ENCODE results near the gene HSD17B14.

The HSD17B14 gene

DNA sequence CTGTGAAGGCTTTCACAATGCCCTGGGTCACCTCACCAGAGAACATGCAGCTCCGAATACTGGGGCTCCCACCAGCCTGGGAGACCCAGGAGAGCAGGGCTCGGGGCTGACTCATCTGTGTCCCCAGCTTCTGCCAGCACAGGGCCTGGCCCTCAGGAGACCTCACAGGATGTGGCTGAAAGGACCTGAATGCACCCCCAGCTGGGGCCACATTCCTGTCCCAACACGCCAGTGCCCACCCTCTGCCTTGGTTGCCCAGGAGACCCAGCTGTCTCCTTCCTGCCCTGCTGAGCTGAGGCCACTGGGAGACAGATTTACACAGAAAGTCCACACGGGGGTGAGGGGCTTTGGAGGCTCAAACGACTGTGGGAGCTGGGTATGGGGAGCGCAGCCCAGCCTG is 37.4 kb downstream of the HSD17B14 start:
- TF ChIP-seq, protein P1, sequence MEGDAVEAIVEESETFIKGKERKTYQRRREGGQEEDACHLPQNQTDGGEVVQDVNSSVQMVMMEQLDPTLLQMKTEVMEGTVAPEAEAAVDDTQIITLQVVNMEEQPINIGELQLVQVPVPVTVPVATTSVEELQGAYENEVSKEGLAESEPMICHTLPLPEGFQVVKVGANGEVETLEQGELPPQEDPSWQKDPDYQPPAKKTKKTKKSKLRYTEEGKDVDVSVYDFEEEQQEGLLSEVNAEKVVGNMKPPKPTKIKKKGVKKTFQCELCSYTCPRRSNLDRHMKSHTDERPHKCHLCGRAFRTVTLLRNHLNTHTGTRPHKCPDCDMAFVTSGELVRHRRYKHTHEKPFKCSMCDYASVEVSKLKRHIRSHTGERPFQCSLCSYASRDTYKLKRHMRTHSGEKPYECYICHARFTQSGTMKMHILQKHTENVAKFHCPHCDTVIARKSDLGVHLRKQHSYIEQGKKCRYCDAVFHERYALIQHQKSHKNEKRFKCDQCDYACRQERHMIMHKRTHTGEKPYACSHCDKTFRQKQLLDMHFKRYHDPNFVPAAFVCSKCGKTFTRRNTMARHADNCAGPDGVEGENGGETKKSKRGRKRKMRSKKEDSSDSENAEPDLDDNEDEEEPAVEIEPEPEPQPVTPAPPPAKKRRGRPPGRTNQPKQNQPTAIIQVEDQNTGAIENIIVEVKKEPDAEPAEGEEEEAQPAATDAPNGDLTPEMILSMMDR (IDR thresholded peaks at IDR 0.05; ENCODE audit: low read depth, low read length) = no peak
- no peak overlapping the region for H3K4me3 ChIP-seq (replicated peaks in 1 of 2; ENCODE audit: low read depth in 2 of 2, low read length in 2 of 2)
- peak in 1 of 2 donors; percentile 35 for DNase-seq (ENCODE audit: low read depth in 2 of 2)

DNA sequence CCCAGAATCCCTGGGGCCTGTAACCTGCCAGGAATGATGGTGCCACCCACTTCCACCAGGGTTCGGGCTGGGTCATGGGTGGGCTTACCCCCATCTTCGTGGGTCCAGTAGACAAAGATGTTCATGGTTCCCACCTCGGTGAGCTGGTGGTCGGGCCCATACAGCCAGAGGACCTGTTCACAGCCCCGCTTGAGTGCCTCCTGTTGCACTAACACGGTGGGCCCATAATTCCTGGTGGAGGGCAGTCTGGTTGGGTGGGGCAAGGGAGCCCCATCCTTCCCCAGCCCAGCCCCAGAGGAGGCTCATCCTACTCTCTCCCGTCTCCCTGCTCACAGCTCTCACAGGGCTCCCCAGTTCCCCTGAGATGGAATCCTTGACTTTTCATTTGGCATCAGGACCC is 39.2 kb downstream of the HSD17B14 start:
- H3K4me3 ChIP-seq (replicated peaks in 1 of 2; ENCODE audit: low read depth in 2 of 2, low read length in 2 of 2) = no peak overlapping the region
- TF ChIP-seq, protein P1 (IDR thresholded peaks at IDR 0.05; ENCODE audit: low read depth, low read length) = no peak
- no peak for DNase-seq (ENCODE audit: low read depth in 2 of 2)

DNA sequence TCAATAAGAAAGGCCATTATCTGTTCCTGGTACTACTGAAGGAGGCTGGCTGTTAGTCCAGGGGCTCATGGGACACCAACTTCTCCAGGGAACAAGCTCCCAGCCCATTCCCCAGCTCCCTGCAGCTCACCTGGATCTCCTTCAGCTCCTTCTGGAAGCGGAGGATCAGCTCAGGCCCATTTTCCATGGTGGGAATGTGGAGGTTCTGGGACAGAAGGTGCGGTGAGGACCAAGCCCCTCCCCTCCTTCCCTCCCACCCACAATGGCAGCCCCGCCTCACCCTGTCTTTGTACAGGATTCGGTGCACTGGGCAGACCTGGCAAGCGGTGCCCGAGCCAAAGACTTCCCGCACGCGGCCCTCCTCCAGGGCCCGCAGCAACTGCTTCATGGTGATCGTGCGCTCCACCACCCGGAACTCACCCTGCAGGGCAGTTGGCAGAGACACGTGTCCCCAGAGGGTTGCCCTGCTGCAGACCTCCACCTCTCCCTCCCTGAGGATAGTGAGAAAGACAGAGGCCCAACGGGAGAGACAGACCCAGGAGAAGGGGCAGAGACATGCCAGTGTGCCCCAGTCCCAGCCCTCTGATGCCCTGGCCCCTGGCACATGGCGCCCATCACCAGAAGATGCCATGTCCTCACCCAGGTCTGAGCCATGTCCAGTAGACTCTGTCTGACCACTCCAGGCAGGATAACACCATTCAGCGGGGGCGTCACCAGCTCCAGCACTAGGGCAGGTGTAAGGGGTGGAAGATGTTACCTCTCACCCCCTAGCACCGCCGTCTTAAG is 39.8 kb downstream of the HSD17B14 start:
- no peak overlapping the region for H3K4me3 ChIP-seq (replicated peaks in 1 of 2; ENCODE audit: low read depth in 2 of 2, low read length in 2 of 2)
- TF ChIP-seq, protein P1 (IDR thresholded peaks at IDR 0.05; ENCODE audit: low read depth, low read length) = no peak
- no peak for DNase-seq (ENCODE audit: low read depth in 2 of 2)

GRCh38 chr19:48795685-48796070 is 40.6 kb downstream of the HSD17B14 start:
- TF ChIP-seq, protein P1 (IDR thresholded peaks at IDR 0.05; ENCODE audit: low read depth, low read length) = no peak
- DNase-seq (ENCODE audit: low read depth in 2 of 2) = no peak
- no peak overlapping the region for H3K4me3 ChIP-seq (replicated peaks in 1 of 2; ENCODE audit: low read depth in 2 of 2, low read length in 2 of 2)

DNA sequence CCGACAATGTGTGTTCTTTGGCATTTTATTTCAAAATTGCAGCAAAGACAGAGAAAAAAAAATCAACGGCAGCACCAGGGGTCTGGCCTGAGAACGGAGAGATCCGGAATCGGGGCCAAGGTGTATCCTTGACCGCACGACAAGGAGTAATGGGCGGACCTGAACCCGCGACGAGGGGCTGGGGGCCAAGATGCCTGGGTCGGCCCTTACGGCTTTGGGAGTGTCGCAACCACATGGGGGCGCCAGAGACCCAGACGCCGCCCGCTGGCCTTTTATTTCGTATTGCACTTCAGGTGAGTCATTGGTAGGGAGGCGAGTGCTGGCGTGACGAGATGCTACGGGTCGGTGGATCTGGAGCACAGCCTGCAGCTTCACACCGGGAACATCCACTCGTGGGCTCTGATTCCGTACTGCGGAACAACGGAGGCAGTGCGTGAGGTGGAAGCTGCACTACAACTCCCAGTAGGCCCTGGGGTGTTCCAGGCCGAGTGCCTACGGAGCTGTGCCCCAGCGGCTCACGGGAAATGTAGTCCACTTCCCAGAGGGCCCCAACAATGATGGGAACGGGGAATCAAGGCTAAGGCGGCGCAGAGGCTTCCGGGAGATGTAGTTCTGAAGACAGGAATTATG is 41.1 kb downstream of the HSD17B14 start:
- H3K4me3 ChIP-seq (replicated peaks in 1 of 2; ENCODE audit: low read depth in 2 of 2, low read length in 2 of 2) = peak overlapping the region; percentile 47 to 49
- peak; percentile 94 to 96 for DNase-seq (ENCODE audit: low read depth in 2 of 2)
- TF ChIP-seq, protein P1 (IDR thresholded peaks at IDR 0.05; ENCODE audit: low read depth, low read length) = peak; percentile 89

DNA sequence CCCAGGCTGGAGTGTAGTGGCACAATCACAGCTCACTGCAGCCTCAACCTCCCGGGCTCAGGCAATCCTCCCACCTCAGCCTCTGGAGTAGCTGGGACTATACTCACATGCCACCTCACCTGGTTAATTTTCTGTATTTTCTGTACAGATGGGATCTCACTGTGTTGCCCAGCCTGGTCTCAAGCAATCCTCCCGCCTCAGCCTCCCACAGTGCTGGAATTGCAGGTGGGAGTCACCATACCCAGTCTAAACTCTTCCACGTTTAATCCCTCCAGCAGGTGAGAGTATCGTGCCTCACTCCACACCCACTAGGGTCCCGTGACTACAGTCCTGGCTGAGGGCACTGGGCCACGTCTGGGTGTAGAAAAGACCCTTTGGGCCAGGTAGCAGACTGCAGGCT is 42.0 kb downstream of the HSD17B14 start:
- DNase-seq (ENCODE audit: low read depth in 2 of 2) = no peak
- H3K4me3 ChIP-seq (replicated peaks in 1 of 2; ENCODE audit: low read depth in 2 of 2, low read length in 2 of 2) = no peak overlapping the region
- TF ChIP-seq, protein P1 (IDR thresholded peaks at IDR 0.05; ENCODE audit: low read depth, low read length) = no peak
